AG09319 (cell line): Measurements from ENCODE around the gene TPBG.

Experiments
- DNase-seq: peaks from one replicate; pipeline ENCODE4 v3.0.0-alpha.2; 2010; ENCODE audit warnings: low read depth; ENCODE audit errors: extremely low read depth
- CTCF ChIP-seq: IDR thresholded peaks from 2 replicates; pipeline ENCODE4 v1.5.1; 2011; ENCODE audit warnings: low read depth, mild to moderate bottlenecking, inconsistent platforms, low read length, moderate library complexity

TPBG gene

DNA sequence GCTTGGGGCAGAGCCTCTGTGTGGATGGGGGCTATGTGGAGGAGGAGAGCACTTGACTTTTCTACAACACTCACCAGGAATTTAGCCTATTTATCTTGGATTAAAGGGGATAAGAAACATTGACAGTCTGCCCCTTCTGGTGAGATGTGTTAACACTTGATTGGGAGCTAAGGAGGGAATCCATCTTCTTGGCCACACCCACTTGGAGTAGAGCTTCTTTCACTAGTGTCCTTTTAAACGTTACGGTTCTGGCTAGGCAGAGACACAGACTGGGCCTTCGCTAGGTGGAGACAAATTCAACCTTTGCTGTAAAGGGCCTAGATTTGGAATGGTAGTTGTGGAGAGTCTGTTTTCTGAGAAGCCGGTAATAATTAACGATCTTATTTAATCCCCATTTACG lies 15.5 kb upstream of the TPBG start:
- no peak for DNase-seq
- no peak for TF ChIP-seq CTCF

DNA sequence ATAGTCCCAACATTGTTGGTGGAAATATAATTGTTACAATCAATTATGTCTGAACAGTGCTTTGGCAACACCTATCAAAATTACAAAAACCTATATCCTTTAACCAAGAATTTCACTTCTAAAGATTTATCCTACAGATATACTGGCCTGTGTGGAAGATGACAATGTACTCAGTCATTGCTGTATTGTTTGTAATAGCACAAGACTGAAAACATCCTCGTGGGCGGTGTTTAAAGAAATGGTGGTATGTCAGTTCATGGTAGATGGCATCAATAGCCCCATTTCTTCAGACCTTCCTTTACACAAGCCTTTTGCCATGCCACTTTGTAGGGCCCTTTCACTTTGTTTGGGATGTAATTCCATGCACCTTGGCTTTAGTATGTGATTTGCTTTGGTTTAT lies 9.8 kb upstream of the TPBG start:
- DNase-seq, result no peak
- no peak for TF ChIP-seq CTCF

DNA sequence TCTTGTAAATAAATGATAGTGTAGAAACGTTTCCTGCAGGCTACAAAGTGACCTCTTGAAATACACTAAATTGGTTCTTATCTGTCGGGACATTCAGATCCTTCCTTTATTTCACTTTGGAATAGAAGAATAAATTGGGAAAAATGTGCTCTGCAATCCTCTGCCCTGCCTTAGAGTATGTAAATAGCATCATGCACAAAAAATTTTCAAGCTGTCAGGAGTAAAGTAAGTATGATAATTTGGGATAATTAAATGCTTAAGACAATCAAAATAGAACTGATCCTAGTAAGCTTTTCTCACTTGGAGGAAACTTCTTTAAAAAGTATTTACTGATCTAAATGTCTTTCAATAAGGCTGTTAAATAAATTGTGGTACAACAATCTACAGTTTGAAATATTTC lies 3.1 kb upstream of the TPBG start:
- no peak for DNase-seq
- no peak for TF ChIP-seq CTCF

- no peak for TF ChIP-seq CTCF
- no peak for DNase-seq
These were observed 2.0 kb upstream of the TPBG start for GRCh38 chr6:82361631-82362030.

GRCh38 chr6:82362144-82362543 lies 1.5 kb upstream of the TPBG start:
- TF ChIP-seq CTCF, result no peak

GRCh38 chr6:82362878-82363427 lies 664 bp upstream of the TPBG start:
- DNase-seq, result peak; percentile 92
- TF ChIP-seq CTCF, result no peak

More at GRCh38 chr6:82362144-82362543, 1.5 kb upstream of the TPBG start:
- no peak for DNase-seq

GRCh38 chr6:82364087-82365015 lies 734 bp downstream of the TPBG start:
- DNase-seq, result no peak
- no peak for TF ChIP-seq CTCF
